Stimulated activated CD8-positive, alpha-beta memory T cell treated with anti-CD3 and anti-CD28 coated beads, Interleukin-15, amount 100 ng/mL, for 48 hours (primary cell): Measurements from ENCODE around the gene NGEF.
A peak's percentile ranks its signal among the peaks of the same experiment; 100 is the strongest.

Source experiments
- DNase-seq, 2 donors: peaks; one replicate each; pipeline ENCODE4 v3.0.0-alpha.2; 2020; ENCODE audit warnings: low read depth in 2 of 2

Gene NGEF

DNA sequence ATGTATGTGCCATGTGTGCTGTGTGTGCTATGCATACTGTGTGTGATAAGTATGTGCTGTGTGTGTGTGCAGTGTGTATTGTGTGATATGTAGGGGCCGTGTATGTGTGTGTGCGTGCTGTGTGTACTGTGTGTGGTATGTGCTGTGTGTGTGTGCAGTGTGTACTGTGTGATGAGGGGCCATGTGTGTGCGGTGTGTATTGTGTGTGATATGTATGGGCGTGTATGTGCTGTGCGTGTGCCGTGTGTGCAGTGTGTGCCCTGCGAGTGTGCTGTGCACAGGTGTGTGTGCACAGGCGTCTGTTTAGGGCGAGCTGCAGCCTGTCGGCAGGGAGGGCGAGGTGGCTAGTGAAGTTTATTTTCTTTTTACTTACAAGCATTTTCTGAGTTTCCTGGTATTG, 126.9 kb downstream of the NGEF start:
- no peak for DNase-seq

DNA sequence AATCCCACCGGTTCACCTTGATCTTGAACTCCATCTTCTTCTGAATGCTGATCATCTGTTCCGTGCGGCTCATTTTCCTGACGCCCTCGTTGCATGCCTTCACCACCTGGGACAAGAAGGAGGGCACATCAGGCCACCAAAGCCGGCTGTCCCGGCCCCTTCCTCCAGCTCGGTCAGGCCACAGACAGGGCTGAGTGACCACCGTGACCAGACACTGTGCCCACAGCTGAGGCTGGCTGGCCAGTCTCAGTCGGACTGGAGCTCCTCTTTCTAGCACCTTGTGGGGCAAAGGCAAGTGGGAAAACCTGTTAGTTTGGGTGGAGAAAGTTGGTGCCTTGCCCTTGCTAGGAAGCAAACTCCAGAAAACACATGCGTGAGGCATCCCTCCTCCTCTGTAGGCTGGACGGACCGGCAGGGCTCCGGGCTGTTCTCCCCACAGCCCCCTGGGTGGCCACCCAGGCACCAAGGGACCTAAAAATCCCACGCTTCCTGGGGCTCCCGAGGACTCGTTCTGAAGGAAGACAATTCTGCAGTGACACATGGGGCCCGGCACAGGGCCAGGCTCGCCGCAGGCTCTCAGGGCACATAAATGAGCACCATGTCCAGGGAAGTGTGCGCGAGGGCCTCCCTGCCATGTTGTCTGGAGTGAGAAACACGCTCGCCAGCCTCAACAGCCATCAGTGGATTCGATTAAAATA, 127.6 kb downstream of the NGEF start:
- no peak for DNase-seq

DNA sequence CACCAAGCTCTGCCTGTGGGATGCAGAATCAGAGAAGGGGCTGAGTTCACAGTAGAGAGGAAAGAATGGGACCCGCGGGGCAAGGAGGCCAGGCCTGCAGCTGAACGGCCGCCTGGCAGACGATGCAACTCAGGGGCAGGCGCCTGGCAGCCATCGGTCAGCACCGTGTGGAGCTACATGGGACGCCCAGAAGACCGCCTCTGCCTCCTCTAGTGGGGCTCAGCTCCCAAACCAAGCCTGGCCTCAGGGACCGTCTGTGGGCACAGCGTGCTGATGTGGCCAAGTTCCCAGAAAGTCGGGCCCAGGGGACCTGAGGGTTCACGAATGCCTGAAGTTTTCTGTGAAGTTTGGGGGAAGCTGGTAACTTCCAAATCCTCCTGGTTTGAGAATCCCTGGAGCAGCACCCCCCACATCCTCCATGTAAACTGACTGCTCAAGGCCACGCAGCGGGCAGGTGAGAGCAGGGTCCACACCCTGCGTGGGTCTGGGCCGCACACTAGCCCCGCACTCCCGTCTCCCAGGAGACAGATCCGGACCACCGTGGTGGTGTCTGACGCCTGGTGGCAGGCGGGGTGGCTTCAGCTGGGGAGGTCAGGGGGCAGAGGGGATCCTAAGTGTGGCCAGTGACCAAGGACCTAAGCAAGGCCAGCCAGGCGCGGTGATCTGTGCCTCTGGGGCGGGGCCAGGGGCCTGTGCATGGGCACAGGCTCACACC, 128.3 kb downstream of the NGEF start:
- DNase-seq, result no peak

DNA sequence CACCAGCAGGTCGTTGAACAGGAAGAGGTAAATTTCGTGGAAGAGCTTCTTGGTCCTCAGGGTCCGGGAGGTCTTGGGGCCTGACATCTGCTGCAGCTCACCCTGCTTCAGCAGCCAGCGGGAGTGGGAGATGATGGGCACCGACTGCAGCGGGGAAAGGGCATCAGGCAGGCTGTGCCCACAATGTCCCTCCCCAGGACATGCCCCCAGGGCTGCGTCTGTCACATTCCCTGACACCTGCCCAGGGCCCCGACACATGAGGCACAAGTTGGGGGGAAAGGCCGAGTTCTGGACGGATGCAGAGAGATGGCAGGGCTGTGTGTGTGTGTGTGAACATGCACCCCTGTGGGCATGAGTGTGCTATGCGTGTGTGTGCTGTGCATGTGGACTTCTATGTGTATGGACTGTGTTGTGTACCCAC, 129.0 kb downstream of the NGEF start:
- no peak for DNase-seq

DNA sequence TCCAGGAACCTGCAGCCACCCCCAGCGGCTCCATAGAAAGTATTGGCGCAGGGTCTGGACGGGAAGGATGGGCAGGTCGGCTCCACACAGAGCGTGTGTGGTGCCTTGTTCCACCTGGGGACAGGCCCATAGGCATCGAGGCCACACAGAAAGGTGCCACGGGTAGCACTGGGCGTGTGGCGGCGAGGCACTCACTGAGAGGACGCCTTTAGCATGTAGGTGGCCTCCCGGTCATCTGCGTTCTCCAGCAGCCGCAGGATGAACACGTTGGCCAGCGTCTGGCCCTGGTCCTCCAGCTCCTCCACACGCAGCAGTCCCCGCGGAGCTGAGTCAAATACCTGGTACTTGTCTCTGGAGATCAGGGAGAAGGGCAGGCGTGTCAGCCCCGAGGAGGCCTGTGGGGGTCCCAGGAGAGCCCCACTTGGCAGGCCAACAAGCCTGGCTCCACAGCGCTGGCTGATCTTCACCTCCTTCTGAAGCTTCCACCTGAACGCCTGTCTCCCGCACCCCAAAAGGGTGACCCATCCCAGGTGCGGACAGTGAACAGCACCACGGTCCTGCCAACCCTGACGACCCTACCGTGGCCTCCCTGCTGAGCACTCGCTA, 129.8 kb downstream of the NGEF start:
- no peak for DNase-seq

DNA sequence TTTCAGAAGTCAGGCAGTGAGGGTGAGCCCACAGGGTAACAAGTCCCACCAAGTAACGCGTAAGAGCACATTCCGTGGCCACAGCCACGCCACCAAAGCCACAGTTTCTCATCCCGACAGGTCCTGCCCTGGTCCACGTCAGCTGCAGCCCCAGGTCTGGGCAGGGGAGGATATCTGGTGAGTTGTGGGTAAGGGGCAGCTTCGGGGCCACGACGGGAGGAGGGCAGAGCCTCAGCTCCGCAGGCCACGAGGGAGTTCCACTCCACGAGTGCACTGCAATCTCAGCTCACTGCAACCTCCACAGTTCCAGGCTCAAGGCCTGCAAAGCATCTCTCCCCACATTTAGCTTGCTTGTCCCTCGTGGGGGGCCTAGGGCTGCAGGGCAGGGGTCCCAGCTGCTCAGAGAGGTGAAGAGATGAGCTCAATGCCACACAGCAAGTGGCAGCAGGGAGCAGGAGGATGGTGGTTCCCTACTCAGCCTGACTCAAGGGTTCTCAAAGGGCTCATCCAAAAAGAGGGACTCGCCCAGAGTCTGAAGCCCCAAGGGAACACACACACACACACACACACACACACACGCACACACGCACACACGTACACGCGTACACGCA, 130.4 kb downstream of the NGEF start:
- no peak for DNase-seq

DNA sequence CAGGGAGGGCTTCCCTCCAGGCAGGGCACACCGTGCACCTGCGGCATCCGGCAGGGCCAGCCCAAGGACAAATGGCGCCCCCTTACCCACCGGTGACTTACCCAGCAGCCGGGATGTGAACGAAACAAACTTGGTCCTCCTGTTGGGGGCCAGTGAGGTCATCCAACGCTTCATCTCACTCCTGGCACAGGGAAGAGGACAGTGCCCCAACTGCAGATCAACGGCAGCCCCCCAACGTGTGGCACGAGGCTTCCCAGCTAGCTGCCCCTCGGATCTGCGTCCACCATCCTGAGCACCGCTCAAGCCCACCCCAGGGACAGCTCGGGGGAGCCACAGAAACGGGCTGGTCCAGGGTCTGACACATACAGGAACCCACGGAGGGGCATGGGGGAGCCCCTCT, 131.0 kb downstream of the NGEF start:
- no peak for DNase-seq

DNA sequence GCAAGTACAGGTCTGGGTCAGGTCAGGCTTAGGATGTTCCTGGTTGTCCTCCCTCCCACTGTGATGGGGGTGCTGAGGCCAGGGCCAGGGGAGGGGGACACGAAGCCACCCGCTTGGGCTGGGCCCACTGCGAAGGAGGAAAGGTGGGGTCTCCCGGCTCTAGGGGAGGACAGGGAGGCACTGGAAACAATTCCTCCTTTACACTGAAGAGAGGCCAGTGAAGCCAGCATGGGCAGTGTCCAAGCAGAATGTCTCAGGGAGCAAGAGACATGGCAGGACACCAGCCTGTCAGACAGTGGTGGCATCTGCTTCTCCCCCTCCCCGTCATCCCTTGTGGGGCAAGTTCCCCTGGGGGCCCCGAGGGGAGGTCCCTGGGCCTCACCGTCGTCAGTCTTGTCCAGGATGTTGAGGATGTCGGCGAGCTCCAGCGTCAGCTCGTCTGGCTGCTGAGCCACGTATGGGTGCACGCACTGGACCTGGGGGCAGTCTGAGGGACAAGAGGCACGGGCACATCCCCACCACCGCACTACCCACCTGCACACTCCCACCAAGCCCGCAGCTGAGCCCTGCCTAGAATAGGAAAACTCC, 132.2 kb downstream of the NGEF start:
- no peak for DNase-seq

DNA sequence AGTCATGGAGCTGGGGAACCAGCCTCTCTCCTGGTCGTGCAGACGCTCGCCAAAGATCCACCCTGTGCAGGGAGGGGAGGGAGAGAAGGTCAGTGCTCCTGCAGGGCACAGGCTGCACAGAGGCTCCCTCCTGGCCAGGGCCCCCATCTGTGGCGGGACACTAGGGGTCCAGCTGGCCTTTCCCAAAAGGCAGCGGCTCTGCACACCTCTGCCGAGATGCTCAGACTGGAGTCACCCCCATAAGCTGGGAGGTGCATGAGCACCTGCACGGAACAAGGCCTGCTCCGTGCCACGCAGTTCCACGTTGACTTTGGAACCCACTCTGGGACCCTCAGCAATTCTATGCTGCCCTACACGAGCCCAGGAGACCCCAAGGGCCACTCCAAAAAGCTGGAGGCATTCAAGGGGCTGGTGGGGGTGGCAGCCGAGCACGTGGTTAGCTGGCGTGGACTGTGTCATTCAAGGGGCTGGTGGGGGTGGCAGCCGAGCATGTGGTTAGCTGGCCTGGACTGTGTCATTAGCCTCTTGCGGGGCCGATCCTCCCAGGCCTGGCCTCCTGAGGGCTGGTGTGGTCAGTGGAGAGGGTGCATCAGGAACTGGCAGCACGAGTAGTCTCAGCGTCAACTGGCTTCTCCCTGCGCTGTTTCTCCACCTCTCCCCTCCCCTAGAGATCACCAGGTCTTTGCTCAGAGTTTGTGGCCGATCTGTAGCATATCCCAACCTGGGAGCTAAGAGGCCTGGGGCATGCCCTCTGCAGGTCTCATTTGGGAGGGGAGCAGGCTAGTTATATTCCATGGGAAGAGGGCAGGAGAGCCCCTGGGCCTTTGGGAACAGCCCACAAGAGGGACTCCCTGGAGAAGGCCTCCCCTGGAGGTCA, 133.2 kb downstream of the NGEF start:
- DNase-seq, result no peak

DNA sequence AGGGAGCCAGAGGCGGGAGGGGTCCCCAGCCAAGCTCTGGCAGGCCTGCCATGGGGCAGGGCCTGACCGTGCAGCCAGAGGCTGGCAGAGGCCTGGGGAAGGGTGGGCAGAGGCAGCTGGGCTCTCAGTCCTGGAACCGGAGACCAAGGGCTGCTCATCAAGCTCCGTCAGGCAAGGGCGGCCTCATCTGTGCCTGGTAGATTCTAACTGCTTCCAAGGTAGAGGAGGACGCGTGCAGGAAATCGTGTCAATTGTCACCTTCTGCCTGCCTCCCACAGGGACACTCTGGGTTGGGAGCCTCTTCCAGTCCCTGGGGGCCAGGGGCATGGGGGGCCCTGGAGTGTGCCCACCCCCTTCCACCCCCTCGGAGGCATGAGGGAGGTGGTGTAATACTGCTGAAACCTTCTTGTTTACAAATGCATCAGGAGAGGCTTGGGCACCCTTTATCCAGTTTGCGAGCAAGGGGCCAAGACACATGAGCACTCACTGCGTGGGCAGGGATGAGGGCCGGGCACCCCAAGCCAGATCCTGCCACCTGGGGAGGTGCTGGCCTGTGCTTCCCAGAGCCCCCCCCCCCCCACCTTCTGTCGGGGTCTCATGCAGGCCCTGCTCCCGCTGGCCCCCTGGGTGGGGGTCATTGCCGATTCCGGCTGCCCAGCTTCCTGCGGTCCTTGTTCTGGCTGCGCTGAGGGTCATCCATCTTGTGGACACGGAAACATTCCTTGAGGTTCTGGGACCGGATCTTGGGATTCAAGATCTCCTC, 134.0 kb downstream of the NGEF start:
- DNase-seq, result no peak

DNA sequence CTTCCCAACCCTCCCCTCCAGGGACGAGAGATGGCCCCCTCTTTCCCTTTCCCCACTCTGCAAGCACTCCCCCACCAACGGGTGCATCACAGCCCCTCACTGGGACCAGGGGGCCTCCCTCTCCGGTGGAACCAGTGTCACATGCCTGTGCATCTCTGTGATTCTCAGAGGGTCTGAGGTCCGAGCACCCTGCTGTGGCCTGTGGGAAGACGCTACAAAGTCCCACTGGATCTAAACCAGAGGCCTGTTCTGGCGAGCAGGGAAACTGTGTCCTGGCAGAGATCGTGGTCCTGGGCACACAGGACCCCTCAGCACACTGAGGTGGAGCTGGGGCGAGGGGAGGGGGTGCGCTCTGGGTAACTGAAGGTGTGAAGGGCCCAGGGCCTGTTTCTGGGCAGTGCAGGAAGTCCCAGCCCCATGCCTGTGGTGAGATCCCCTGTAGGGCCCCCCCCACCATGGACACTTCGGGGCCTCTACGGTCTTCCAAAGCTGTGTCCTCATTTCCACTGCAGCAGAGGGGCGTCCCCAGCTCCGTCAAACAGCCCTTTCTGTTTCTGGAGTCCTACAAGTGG, 135.0 kb downstream of the NGEF start:
- DNase-seq, result no peak

DNA sequence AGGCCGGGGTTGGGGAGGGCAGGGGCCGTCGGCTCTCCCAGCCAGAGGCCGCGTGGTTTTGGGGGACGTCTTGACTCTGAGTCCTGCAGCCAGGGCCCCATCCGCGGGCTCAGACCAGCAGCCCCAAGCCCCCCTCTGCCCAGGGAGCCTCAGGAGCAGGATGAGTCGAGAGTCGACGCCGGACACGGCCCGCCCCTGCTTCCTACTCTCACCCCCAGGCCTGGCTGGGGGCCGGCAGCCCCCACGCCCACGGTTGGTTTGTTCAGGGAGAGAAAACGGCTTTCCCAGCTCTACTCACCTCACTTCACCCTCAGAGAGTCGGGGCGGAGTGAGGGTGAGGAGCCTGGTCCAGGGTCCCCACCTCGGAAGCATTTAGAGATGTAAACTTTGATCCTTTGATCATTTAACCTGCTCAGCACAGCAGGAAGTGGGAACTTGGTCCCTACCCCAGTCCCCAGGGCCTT, 136.0 kb downstream of the NGEF start:
- DNase-seq, result no peak

DNA sequence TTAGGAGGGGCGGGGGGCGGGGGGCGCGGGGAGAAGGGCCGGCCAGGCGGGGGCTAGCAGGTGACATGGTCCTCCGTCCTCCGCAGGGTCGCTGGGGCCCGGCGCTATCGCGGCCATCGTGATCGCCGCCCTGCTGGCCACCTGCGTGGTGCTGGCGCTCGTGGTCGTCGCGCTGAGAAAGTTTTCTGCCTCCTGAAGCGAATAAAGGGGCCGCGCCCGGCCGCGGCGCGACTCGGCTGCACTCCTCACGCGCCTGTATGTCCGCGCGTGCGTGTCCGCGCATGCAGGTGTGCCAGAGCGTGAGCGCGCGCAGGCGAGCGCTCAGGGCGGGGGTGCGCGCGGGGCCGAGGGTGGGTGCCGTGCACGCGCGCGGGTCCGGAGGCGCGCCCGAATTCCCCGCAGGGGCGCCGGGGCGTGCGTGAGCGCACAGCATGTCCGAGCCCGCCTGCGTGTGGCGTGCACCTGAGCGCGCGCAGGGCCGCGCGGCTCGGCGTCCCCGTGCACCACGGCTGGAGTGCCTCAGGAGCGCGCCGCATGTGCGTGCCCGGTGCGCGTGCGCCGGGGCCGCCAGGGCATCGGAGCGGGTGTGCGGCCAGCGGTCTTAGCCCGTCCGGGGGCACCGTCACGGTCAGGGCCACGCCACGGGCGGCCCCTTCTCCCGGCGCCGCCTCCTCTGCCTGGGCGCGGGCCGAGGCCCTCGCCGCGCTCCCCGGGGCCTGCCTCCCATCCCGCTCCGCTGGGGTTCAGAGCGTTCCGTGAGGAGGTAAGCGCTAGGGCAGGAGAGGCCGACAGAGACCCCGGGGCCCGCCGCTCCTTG, 136.7 kb downstream of the NGEF start:
- DNase-seq, result peak in 1 of 2 donors; percentile 28

DNA sequence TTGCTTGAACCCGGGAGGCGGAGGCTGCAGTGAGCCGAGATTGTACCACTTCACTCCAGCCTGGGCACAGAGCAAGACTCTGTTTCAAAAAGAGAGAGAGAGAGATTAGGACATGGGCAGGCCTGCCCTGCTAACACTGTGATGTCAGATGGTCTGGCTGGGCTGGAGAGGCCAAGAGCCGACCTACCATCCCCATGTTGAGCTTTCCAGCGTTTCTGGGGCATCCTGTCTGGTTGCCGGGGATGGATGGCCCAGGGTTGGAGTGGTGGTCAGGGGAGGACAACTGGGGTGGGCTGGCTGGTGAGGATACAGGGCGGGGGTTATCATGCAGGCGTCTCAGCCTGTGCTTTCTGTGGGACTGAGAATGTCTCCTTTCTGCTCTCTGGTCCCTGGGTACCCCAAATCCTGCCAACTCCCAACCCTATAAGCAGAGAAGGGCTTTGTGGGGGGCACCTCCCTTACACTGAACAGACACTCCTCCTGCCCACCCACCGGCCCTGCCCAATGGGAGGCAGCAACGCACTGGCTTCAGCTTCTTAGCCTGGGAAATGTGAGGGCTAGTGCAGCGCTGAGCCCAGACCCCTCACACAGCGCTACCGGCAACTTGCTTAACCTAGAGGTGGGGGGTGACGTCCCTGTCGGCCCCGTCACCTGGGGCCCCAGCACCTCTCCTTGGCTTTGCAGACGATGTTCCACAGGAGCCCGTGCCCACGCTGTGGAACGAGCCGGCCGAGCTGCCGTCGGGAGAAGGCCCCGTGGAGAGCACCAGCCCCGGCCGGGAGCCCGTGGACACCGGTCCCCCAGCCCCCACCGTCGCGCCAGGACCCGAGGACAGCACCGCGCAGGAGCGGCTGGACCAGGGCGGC, 137.6 kb downstream of the NGEF start:
- DNase-seq, result no peak

DNA sequence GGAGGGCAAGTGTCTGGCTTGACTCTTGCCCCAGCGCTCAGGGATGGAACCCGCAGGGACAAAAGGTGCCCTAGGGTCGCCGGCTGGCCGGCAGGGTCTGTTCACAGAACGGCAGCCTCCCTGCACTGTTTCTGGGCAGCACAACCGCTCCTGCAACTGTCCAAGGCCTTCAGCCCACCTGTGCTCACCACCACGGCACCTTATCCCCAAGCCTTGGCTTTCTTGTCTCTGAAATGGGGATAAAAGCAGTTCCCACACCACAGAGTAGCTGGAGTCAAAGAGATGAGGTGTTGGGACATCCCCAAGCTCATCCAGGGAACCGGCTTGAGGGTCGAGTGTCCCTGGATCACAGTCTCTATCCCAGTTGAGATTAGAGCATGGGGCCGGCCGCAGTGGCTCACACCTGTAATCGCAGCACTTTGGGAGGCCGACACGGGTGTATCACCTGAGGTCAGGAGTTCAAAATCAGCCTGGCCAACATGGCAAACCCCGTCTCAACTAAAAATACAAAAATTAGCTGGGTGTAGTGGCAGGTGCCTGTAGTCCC, 138.3 kb downstream of the NGEF start:
- no peak for DNase-seq

DNA sequence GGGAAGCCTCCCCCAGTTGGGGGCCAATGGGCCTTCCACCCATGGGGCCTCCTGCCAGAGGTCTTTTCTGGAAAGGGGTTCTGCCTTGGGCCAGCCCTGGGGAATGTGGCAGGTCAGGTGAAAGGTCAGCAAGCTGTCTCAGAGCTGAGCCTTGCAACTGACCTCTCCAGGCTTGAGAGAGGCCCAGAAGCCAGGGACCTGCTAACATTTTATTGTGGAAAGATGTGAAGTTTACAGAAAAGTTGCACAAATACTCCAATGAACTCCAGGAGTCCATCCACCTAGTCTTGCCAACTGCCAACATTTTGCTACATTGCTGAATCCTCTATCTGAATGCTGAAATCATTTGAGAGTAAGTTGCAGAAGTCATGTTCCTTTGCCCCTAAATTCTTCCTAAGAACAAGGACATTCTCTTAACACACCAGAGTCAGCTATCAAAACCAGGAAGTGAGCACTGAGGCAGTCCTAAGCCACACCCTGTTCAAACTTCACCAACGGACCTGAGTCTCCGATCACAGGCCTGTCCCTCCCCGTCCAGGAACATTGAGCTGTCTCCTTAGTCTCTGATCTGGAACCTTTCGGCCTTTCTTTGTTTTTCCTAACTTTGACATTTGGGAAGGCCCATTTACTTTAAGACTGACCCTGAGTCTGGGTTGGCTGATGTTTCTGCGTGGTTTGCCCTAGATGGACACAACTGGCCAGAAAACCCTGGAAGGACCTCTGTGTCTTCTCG, 139.0 kb downstream of the NGEF start:
- no peak for DNase-seq

DNA sequence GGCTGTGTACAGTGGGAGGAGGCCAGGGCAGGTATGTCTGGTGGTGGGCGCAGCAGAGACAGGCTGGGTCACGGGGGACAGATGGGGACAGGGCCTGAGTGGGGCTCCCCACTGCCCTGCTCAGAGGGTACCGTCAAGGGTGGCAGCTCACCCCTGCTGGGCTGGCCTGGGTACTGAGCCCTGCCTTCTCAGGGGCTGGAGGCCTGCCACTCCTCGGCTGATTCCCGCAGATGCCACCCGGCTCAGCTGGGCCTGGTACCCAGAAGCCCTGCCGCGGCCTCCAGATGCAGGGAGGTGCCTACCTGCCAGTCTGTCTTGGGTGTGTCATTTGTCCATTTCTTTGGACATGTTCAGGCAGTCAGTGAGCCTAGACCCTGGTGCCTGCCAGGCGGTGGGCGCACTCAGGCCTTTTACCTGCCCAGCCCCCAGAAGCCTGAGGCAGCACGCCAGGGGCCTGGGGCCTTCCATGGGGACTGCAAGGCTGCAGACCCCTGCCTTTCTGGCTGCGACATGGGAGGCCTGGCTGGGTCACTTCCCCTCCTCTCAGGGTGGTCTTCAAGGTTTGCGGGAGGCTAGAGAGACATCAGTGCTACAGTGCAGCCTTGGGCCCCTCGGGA, 139.7 kb downstream of the NGEF start:
- DNase-seq, result no peak
